GM12873 (cell line): ENCODE results near the gene DMRT3.

Source experiments
- CTCF ChIP-seq: IDR thresholded peaks from 2 replicates; pipeline ENCODE4 v1.5.1; 2012; ENCODE audit warnings: low read depth, mild to moderate bottlenecking, moderate library complexity, low read length, control low read depth; ENCODE audit not compliant: insufficient read depth; ENCODE audit errors: missing control alignments

DMRT3 gene

GRCh38 chr9:1025131-1025530 lies 48.7 kb downstream of the DMRT3 start:
- no peak for TF ChIP-seq CTCF

GRCh38 chr9:1026219-1026618 lies 49.8 kb downstream of the DMRT3 start:
- TF ChIP-seq CTCF: no peak

DNA sequence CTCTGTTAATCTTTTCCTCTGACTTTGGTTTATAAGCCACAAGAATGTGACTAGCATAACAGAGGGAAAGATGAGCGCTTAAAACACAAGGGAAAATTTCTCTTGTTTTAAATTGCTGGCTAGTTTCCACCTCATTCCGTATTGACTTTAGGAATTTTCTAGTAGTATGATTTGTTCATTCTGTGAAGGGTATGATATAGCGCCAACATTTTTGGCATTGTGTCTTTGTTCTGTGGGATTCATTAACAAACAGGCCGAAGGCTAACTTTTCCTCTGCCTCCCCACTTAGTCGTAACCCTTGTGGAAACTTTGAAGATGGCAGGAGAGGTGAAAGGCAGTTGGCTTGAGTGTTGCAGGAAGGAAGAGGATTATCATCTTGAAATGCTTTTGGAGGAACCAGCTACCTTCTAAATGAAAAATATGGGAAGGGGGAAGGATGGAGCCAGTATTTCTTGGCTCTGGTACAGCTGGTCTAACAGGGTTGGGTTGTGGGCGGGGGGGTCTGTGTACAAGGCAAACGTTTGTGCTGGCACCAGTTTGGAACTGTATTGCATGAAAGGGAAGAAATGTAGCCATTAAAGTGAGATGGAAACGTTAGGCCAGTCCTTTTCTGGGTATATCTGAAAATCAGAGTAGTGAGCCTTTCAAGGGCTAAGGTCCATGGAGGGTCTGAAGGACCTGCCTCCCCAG lies 52.2 kb downstream of the DMRT3 start:
- no peak for TF ChIP-seq CTCF

GRCh38 chr9:1031951-1032601 lies 55.6 kb downstream of the DMRT3 start:
- no peak for TF ChIP-seq CTCF

GRCh38 chr9:1034271-1034670 lies 57.8 kb downstream of the DMRT3 start:
- TF ChIP-seq CTCF: no peak

DNA sequence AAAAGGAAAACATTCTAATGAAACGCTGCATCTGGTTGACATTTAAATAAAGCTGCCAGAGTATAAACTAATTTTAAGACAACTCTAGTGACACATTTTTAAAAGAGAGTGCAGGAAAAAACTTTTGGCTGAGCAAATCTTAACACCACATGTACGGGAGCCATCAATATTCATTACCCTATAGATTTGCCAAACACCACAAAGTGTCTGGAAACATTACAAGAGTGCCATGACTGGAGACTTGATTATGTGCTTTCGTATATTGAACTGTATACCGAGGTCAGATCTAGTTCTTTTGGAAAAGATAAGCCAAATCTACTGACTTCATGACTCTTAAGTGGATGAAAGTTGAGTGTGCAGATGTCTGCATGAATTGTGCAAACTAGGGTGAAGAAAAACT lies 63.1 kb downstream of the DMRT3 start:
- TF ChIP-seq CTCF: no peak
